ENCODE measurements around the gene OR52K1.
"Not testable (repeated sequence)": the region's sequence is repeated elsewhere in the genome, so short reads cannot be mapped to it uniquely, and the experiment has no call there.

The OR52K1 gene

DNA sequence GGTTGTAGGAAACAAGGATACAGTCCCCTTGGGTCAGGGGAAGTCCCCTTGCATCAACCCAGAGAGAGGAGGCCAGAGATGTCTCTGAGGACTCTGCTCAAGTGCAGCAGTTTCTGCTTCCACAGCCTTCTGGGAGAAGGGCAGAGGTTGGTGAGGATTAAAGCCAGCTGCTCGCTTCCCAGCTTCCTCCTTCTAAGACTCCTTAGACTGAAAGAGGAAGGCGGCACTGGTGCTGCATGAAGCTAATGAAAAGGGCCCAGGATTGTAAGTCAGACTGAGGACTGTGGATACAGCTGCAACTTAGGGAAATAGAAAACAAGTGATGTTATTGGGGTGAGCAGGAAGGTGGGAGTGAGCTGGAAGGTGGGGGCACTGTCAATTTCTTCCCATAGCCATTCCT, at the start of gene OR52K1:
OR52K1 (plus strand) TSS at position 202 of the 400 bp plus-strand sequence. CDS start 6,255 bp downstream, outside the sequence.
- no peak for DNase-seq (ENCODE audit: low spot score)

GRCh38 chr11:4433856-4434255, 48.6 kb upstream of the OR52K1 start:
- DNase-seq (ENCODE audit: low spot score), result no peak

- DNase-seq (ENCODE audit: low spot score), result no peak
These were observed 46.0 kb upstream of the OR52K1 start for GRCh38 chr11:4436411-4436810.

DNA sequence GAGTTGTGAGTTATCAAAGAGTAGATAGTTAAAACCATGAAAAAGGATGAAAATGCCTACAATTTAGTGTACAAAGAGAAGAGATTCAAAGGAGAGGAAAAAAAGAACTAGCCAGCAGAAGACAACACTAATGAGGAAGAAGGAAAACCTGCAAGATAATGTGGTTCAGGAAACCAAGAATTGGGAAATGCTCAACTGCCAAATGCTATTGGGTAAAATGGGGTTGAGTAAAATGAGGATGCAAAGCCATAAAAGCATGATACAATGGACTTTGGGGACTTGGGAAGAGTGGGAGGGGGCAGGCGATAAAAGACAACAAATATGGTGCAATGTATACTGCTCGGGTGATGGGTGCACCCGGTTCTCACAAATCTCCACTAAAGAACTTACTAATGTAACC, 40.9 kb upstream of the OR52K1 start:
- no peak for DNase-seq (ENCODE audit: low spot score)

DNA sequence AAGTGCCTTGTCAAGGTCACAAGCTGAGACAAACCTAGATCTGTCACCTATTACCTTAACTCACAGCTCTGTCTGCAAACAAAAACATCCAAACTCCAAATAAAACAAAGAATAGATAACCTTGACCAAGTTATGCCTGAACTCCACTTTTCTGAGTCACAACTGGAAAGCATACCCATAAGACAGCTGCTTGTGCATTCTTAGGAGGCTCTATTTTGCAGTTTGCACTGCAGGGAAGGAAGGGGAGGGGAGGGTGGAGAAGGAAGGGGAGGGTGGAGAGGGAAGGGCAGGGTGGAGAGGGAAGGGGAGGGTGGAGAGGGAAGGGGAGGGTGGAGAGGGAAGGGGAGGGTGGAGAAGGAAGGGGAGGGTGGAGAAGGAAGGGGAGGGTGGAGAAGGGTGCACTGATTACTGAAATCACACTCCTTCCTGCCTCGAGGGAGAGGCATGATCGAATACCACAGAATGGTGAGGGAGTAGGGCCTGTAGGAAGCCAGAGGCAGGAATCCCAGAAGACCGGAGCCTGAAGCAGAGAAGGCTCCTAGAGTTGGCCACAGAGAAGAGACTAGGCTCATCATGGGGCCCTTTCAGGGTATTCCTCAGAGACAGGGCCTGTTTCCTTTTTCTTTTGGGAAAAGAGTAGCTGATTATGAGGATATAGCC, 39.1 kb upstream of the OR52K1 start:
- DNase-seq (ENCODE audit: low spot score), result no peak

DNA sequence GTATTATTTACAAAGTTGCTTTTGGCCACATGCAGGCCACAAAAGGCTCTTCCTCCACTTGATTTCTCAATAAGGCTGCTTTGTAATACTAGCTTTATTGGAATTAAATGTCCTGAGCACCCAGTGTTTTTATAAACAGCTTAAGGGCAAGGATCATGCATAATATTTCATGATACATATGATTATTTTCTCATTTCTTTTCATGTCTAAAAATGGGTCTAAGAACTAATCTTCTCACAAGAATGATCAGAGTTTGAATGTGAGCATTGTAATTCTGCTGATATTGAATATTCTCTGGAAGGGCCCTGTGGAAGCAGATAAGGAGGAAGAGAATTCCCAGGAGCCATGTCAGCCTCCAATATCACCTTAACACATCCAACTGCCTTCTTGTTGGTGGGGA, 33.5 kb upstream of the OR52K1 start, which contains the start of gene OR52K2:
OR52K2 (plus strand) TSS at position 301 of the 400 bp plus-strand sequence; CDS start at position 346, 45 bp downstream.
- no peak for DNase-seq (ENCODE audit: low spot score)

DNA sequence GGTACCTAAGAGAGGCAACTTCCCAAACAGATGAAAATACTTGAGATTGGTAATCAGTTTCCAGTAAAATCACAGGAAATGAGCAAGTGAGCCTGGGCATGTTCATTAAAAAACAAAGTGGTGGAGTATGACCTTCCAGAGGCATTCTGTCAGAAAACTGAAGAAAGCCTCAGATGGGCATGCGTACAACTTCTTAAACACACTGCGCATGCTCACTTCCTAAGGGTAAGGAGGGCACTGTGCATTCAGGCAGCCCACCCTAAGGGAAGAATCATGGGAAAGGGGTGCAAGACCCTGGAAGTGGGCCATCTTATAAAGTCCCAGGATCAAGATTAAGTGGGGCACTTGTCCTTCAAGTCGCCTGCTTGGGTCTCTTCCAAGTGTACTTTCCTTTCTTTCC, 29.3 kb upstream of the OR52K1 start:
- DNase-seq (ENCODE audit: low spot score), result no peak

GRCh38 chr11:4454021-4454420, 28.4 kb upstream of the OR52K1 start:
- DNase-seq (ENCODE audit: low spot score), result no peak

GRCh38 chr11:4455419-4455818, 27.0 kb upstream of the OR52K1 start:
- no peak for DNase-seq (ENCODE audit: low spot score)

DNA sequence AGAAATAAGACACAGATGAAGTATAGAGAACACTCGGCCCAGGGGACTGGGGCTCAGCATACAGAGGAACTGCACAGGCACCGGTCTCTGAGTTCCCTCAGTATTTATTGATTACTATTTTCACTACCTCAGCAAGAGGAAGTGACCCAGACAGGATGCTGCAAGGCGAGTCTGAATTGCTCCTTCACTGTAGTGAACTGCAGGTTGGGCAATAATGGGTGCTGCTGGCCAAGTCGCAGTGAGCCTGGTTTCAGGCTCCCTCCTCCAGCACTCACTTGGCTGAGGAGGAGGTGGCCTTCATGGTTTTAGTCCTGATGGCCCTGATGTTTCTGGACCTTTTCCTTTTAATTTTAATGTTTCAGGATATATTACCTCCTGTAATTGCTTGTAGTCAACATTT, 22.9 kb upstream of the OR52K1 start:
- no peak for DNase-seq (ENCODE audit: low spot score)

DNA sequence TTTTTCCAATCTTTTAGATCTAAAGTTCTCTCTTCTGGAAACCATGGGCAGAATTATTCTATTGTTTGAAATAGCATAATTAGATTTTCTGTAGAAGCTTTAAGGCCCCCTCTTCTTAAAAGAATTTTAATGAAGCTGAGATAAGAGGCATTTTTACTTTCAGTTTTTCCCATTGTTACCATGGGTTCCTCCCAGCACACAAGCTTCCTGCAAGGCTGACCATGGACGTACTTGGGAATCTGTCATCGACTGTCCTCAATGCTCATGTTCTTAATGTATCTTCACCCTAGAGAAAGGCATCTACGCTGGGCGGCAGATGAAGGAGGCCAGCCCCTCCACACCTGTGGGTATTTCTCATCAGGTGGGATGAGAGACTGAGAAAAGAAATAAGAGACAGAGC, 22.3 kb upstream of the OR52K1 start:
- DNase-seq (ENCODE audit: low spot score), result no peak

DNA sequence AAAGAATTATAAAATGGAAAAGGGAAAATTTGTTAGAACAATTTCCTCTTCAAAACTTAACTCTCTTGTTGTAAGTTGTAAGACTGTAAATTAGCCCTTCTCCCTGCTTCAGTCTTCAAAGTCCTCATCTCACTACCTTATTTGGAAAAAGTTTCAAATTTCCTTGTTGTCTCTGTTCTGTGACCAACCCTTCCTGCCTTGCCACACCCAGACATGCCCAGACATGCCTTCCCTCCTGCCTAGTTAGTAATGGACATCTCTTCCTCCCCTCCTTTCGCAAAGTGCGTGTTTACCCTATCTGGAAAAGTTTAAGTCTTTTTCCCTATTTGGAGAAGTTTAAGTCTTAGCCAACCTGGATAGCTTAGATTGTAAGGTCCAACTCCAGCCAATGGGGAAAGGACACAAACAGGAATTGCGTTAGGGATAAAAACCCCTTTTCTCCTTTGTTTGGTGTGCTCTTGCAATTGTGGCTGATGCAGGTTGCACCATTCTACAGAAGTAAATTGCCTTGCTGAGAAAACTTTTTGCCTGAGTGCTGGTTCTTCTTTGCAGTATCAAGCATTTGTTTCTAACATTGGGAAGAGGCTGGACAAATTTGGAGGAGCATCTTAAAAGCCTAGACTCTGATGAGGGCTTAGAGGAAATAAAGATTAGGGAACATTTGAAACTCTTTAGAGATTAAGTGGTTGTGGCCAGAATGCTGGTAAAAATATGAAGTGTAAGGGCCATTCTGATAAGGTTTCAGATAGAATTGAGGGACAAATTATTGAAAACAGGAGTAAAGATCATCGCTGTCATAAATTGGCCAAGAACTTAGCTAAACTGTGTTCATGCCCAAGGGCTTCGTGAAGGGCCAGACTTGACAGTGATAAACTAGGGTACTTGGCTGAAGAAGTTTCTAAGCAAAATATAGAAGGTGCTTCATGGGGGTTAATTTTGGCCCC, 18.0 kb upstream of the OR52K1 start:
- no peak for DNase-seq (ENCODE audit: low spot score)

GRCh38 chr11:4465407-4465806, 17.0 kb upstream of the OR52K1 start:
- DNase-seq (ENCODE audit: low spot score), result no peak

DNA sequence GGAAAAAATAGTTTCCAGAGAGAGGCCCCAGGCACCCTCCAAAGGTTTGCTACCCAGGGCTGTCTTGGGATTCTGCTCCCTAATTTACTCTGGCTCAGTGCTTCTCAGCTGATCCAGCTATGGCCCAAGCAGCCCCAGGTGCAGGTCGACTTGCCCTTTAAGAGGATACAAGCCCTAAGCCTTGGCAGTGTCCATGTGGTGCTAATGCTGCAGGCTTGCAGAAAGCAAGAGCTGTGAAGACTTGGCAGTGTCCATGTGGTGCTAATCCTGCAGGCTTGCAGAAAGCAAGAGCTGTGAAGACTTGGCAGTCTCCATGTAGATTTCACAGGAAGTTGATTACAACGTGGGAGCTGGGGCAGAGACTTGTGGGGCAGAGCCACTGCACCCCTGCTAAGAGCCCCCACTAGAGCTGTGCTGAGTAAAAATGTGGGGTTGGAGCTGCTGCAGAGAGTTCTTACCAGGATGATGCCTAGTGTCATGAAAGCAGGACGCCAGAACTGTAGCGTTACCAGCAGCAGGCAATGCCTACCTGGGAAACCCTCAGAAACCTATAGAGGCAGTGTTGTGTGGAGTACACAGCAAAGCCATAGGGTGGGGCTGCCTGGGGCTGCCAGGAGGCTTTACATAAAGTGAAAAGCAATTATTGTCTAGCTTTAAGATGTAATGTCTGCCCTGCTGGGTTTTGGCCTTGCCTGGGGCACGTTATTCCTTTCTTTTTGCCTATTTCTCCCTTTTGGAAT, 16.1 kb upstream of the OR52K1 start:
- no peak for DNase-seq (ENCODE audit: low spot score)

GRCh38 chr11:4466871-4467442, 15.5 kb upstream of the OR52K1 start:
- DNase-seq (ENCODE audit: low spot score), result no peak

DNA sequence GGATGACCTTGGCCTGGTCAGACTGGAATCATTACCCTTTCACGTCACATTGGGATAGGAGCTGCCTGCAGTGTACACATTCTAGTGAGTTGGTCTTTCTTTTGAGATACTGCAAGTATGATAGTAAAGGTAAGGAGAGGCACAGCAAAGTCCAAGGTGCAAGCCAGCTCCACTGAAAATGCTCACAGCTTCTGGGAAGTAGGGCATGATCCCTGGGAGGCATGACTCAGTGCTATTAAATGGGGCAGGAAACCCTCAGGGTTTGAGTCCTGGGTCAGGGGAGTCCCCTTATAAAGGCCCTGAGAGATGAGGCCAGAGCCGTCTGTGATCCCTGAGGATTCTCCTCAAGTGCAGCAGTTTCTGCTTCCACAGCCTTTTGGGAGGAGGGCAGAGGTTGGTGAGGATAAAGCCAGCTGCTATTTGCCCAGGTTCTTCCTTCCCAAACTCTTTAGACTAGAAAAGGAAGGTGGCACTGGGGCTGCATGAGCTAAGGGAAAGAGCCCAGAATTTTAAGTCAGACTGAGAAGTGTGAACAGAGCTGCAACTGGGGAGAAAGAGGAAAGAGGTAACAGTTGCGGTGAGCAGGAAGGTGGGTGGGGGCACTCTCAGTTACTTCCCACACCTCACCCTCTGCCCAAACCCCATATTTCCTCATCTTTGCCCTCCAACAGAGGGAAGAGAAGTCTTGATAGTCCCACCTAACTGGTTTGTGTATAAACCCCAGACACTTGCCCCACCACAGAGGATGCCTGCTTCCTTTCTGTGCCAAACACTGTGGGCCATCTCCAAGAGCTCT, 14.4 kb upstream of the OR52K1 start:
- no peak for DNase-seq (ENCODE audit: low spot score)

- no peak for DNase-seq (ENCODE audit: low spot score)
These were observed 2.8 kb upstream of the OR52K1 start for GRCh38 chr11:4479644-4480043.

DNA sequence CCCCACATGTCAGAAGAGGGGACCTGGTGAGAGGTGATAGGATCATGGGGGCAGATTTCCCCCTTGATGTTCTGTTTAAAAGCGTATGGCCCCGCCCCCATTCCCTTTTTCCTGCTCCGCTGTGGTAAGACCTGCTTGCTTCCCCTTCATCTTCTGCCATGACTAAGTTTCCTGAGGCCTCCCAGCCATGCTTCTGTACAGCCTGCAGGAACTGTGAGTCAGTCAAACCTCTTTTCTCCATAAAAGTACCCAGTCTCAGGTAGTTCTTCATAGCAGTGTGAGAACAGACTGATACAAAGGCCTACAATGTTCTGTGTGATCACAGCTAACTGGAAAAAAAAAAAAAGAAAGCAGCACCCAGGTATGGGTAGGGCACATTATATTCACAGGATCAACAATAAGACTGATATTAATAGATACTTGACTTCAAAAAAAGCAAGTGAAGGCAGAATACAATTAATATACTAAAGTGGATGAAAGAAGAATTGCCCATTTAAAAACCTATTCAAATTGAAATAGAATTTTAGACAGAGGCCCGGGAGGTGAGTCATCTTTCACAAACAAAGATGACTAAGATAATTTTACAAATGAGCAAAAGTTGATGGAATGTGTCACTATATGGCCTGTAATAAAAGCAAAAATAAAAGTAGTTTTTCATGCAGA, 1.7 kb upstream of the OR52K1 start:
- DNase-seq (ENCODE audit: low spot score), result no peak

DNA sequence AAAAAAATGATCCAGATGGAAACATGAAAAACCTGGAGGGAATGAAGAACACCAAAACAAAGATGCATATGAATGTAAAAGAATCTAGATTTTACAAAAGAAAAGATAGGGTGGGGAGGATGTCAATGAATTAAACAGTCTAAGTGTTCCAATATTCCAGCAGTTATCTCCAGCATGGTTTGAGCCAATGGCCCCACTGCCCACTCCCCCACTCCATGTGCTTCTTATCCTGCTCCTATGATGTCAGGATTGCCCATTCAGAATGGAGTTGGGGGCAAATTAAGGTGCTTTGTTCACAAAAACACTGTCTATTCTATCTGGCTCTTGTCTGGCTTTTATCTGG, 1.2 kb upstream of the OR52K1 start:
- DNase-seq (ENCODE audit: low spot score), result no peak

DNA sequence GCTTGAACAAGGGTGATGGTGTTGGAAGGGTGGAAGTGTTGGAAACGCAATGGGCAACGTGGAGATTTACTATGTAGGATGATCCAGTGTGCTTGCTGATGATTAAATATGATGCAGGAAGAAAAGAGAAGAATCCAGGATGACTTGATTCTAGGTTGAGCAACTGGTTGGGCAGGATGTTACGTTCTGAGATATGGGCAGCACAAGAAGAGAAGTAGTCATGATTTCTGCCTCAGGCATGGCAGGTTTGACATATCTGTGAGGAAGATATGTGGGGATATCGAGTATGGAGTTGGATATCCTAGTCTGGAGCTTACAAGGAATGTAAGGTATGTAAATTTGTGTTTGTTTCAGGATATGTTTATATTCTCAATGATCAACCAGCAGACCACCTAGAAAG, 1.9 kb downstream of the OR52K1 start:
- DNase-seq (ENCODE audit: low spot score), result no peak

DNA sequence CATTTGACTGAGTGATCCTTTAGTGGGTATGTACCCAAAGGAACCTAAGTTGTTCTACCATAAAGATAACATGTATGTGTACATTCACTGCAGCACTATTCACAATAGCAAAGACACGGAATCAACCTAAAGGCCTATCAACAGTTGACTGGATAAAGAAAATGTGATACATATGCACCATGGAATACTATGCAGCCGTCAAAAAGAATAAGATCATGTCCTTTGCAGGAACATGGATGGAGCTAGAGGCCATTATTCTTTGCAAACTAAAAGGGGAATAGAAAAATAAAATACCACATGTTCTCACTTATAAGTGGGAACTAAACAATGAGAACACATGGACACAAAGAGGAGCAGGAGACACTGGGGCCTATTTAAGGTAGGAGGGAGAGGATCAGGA, 9.0 kb downstream of the OR52K1 start:
- DNase-seq (ENCODE audit: low spot score), result not testable (repeated sequence)
